GM13976 (cell line): ENCODE measurements around the gene FAM163B.

Experiments
- DNase-seq: peaks from one replicate; pipeline ENCODE4 v3.0.0; 2012; ENCODE audit warnings: low spot score
- in situ Hi-C: fragments of 300-500 bp; cut with MboI; formaldehyde crosslinking; loops from one replicate; pipeline ENCODE4 v1.12.0; 2022; ENCODE audit warnings: low sequenced_read_pairs, mixed read lengths, inconsistent platforms; ENCODE audit not compliant: unreplicated experiment
- TF ChIP-seq, protein P1 (sequence below): IDR thresholded peaks from 2 replicates; pipeline ENCODE4 v1.5.1; 2012; ENCODE audit warnings: borderline replicate concordance, mild to moderate bottlenecking; ENCODE audit not compliant: insufficient read depth; ENCODE audit errors: extremely low read depth, missing control alignments, control extremely low read depth

Gene FAM163B

GRCh38 chr9:133643978-133644760 lies 35.0 kb upstream of the FAM163B start:
- in situ Hi-C loops: no loop called here
- no peak for DNase-seq
- TF ChIP-seq, protein P1, sequence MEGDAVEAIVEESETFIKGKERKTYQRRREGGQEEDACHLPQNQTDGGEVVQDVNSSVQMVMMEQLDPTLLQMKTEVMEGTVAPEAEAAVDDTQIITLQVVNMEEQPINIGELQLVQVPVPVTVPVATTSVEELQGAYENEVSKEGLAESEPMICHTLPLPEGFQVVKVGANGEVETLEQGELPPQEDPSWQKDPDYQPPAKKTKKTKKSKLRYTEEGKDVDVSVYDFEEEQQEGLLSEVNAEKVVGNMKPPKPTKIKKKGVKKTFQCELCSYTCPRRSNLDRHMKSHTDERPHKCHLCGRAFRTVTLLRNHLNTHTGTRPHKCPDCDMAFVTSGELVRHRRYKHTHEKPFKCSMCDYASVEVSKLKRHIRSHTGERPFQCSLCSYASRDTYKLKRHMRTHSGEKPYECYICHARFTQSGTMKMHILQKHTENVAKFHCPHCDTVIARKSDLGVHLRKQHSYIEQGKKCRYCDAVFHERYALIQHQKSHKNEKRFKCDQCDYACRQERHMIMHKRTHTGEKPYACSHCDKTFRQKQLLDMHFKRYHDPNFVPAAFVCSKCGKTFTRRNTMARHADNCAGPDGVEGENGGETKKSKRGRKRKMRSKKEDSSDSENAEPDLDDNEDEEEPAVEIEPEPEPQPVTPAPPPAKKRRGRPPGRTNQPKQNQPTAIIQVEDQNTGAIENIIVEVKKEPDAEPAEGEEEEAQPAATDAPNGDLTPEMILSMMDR: no peak

- in situ Hi-C loops: no loop called here
- DNase-seq: no peak
- TF ChIP-seq, protein P1: no peak
Measured at GRCh38 chr9:133643362-133643755, 34.2 kb upstream of the FAM163B start.

GRCh38 chr9:133642708-133643361 lies 33.6 kb upstream of the FAM163B start:
- TF ChIP-seq, protein P1: no peak
- DNase-seq: no peak
- in situ Hi-C loops: no loop called here

DNA sequence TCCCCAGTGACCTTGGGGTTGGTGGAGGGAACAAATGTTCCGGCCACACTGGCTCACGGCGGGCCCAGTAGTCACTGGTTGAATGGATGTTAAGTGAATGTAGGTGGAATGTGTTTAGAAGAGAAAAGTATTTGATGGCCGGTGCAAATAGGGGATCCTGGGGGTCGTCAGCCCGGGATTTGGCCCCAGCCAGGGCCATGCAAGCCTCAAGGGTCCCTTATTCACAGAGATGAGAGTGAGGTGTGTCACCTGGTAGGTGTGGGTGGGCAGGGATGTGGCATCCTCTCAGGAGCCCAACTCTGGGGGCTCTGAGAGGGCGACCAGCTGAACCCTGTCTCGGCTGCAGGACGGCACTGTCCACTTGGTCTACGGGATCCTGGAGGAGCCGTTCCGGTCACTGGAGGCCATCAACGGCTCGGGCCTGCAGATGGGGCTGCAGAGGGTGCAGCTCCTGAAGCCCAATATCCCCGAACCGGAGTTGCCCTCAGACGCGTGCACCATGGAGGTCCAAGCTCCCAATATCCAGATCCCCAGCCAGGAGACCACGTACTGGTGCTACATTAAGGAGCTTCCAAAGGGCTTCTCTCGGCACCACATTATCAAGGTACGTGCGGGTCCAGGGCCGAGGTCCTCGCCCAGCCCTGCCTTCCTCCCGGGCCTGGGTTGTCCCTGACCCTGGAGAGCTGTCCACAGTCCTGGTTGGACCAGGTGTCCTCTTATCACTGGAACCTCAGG lies 32.8 kb upstream of the FAM163B start:
- TF ChIP-seq, protein P1: no peak
- in situ Hi-C loops: no loop called here
- DNase-seq: no peak

DNA sequence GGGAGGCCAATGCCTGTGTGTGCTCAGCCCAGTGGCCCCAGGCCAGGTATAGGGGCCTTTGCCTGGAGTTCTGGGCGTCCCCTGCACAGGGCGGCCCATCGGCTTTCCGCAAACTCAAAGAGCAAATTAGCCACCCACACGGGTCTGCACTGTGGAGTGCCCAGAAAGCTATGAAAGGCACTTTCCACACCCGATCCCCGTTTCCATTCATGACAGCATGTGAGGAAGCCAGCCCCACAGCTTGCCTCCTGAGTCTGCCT lies 32.1 kb upstream of the FAM163B start:
- in situ Hi-C loops: no loop called here
- TF ChIP-seq, protein P1: no peak
- no peak for DNase-seq

DNA sequence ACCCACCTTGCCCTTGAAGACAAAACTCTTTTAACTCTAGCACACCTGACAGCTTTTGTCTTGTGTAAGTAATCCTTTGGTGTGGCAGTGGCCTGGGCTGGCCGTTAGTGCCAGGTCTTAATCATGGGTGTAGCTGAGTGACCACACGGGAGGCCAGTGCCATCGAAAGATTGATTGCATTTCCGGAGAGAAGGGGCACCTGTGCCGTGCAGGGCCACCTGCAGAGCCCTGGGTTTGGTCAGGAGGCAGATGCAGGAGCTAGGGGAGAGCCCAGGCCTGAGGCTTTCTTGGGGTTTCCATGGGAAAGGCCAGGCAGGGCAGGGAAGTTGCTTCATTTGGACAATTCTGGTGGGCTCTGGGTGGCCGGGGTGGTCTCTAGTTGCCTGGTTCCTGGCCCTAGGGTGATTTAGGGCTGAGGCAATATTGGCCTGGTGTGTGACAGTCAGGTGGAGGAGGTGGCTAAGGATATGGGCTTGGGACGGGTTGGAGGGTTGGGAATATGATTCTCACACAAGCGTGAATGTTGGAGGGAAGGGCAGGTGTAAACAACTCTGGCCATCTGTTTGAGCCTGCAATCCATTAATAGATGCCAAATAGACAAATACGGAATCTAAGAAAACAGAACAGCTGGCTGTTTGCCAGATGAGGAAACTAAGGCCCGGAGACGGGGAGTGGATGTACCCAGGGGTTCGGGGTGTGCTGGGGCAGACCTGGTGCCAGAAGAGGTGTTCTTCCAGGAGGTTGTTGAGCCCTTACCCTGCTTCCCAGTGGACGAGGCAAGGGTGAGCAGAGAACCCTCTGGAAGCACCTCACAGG lies 31.6 kb upstream of the FAM163B start:
- in situ Hi-C loops: no loop called here
- no peak for DNase-seq
- TF ChIP-seq, protein P1: no peak
